Measurements from ENCODE around the gene CAPN12. TPM values are rescaled to one million over a fixed set of nuclear protein-coding genes. Genes with fewer than 3 reads are reported as not detected.
"Not testable (repeated sequence)": the region's sequence is repeated elsewhere in the genome, so short reads cannot be mapped to it uniquely, and the experiment has no call there.

Gene CAPN12
- total RNA-seq, 1 donor from 2014 or later = 0.22 TPM

GRCh38 chr19:38788478-38789243 lies 44.4 kb upstream of the CAPN12 start, which contains the start of gene LGALS7B:
Gene LGALS7B (plus strand): TSS chr19:38789200. CDS start chr19:38789227, 27 bp downstream.
- DNase-seq = no peak
- H3K4me1 ChIP-seq = peaks cover 14% of the 10 kb centered on the region

GRCh38 chr19:38786572-38787265 lies 42.4 kb upstream of the CAPN12 start:
- Histone ChIP-seq H3K27me3 (ENCODE audit: low read depth) (no peaks in the 10 kb centered on the region), H3K4me3 (no peak overlapping the region), H3K9me3 (replicated peaks) (no peaks in the 10 kb centered on the region), H3K4me1 (no peaks in the 10 kb centered on the region), H3K36me3 (no peaks in the 10 kb centered on the region), H3K27ac (replicated peaks) (no peak overlapping the region)
- no peak for TF ChIP-seq CTCF (IDR thresholded peaks at IDR 0.05; ENCODE audit: borderline replicate concordance)
- no peak for DNase-seq
- intact Hi-C loops (cut with micrococcal nuclease) = no loop called here

More at GRCh38 chr19:38788478-38789243, 44.4 kb upstream of the CAPN12 start, which contains the start of gene LGALS7B:
- Histone ChIP-seq H3K36me3 (no peaks in the 10 kb centered on the region), H3K27ac (replicated peaks) (no peak within 1 kb of the TSS), H3K9me3 (replicated peaks) (no peaks in the 10 kb centered on the region), H3K4me3 (no peak within 1 kb of the TSS), H3K27me3 (ENCODE audit: low read depth) (no peaks in the 10 kb centered on the region)
- no peak for TF ChIP-seq CTCF (IDR thresholded peaks at IDR 0.05; ENCODE audit: borderline replicate concordance)
- intact Hi-C loops (cut with micrococcal nuclease) = no loop called here

- intact Hi-C loops (cut with micrococcal nuclease); H3K4me3 ChIP-seq; H3K36me3 ChIP-seq; H3K27me3 ChIP-seq (ENCODE audit: low read depth); H3K27ac ChIP-seq (replicated peaks); H3K9me3 ChIP-seq (replicated peaks); DNase-seq; H3K4me1 ChIP-seq: not testable (repeated sequence)
Measured at GRCh38 chr19:38786061-38786460, 41.8 kb upstream of the CAPN12 start.

GRCh38 chr19:38785187-38785699 lies 41.0 kb upstream of the CAPN12 start:
- DNase-seq = no peak
- Histone ChIP-seq H3K4me3 (no peak overlapping the region), H3K4me1 (no peaks in the 10 kb centered on the region), H3K9me3 (replicated peaks) (no peaks in the 10 kb centered on the region), H3K36me3 (no peaks in the 10 kb centered on the region), H3K27ac (replicated peaks) (no peak overlapping the region), H3K27me3 (ENCODE audit: low read depth) (peaks cover 7% of the 10 kb centered on the region)
- TF ChIP-seq CTCF (IDR thresholded peaks at IDR 0.05; ENCODE audit: borderline replicate concordance) = no peak
- intact Hi-C loops (cut with micrococcal nuclease) = no loop called here

- no peak for TF ChIP-seq CTCF (IDR thresholded peaks at IDR 0.05; ENCODE audit: borderline replicate concordance)
- Histone ChIP-seq H3K4me1 (no peaks in the 10 kb centered on the region), H3K4me3 (no peak overlapping the region), H3K9me3 (replicated peaks) (no peaks in the 10 kb centered on the region), H3K27me3 (ENCODE audit: low read depth) (peaks cover 10% of the 10 kb centered on the region), H3K27ac (replicated peaks) (no peak overlapping the region), H3K36me3 (no peaks in the 10 kb centered on the region)
- intact Hi-C loops (cut with micrococcal nuclease) = no loop called here
- no peak for DNase-seq
Measured at GRCh38 chr19:38784224-38784623, 40.0 kb upstream of the CAPN12 start.

- H3K27me3 ChIP-seq (ENCODE audit: low read depth); H3K4me1 ChIP-seq; H3K27ac ChIP-seq (replicated peaks); intact Hi-C loops (cut with micrococcal nuclease); DNase-seq; H3K9me3 ChIP-seq (replicated peaks); H3K4me3 ChIP-seq; H3K36me3 ChIP-seq: not testable (repeated sequence)
Measured at GRCh38 chr19:38782212-38782611, 37.9 kb upstream of the CAPN12 start.

Data from left ventricle myocardium inferior (tissue), 1 donor.